Measurements from ENCODE around the gene N4BP2L2. TPM values are rescaled to one million over a fixed set of nuclear protein-coding genes. Genes with fewer than 3 reads are reported as not detected.

The N4BP2L2 gene
- total and polyA plus RNA-seq, 2 of the 8 experiments (the other 6 are each of a cell fraction or from before 2014, with no cell fraction given) = 14.6 to 67.6 TPM

DNA sequence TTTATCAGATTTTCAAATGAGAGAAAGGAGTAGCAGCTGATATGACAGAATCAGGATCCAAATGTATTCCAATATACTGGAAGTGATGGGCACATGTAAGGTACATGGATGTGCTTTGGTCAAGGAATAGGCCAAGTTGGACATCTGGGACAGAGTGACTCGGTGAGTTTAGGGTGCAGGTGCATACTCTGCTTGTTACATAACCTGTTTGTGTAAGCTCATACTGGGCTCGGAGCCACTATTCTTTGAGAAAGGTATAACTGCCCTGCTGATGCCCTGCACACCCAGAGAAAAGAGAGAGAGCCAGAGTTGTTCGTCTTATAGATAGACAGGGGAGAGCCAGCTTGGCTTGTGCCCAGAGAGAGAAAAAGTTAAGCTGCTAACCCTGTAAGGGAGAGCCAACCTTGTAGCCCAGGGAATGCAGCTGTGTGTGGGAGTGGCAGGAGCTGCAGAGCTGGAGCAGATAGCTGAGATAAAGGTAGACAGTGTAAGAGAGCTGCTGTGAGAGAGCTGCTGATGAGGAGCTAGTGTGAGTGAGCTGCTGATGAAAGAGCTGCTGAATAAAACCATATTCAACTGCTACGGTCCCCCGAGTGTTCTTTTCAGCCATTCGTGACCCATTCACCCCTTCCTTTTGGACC, 70.0 kb downstream of the N4BP2L2 start:
- no peaks in the 10 kb centered on the region for H3K79me2 ChIP-seq (ENCODE audit: control insufficient read depth in 1 of 2, insufficient read depth in 2 of 2, low read length in 2 of 2)
- H4K5ac ChIP-seq (ENCODE audit: insufficient read length, low read depth, low read length) = no peak overlapping the region
- H3K4me1 ChIP-seq (replicated peaks in 1 of 4; ENCODE audit: control insufficient read depth in 3 of 4, insufficient read depth in 4 of 4, low read length in 3 of 4) = no peaks in the 10 kb centered on the region
- H3K4ac ChIP-seq (replicated peaks; ENCODE audit: insufficient read length, low read depth, low read length) = no peak overlapping the region
- FAIRE-seq (no peak), DNase-seq (ENCODE audit: low read depth in 1 of 2, low spot score in 2 of 2) (no peak)
- H3K23ac ChIP-seq (ENCODE audit: insufficient read length) = no peak overlapping the region
- H3K4me2 ChIP-seq (ENCODE audit: insufficient read depth in 1 of 2, low read depth in 2 of 2, low read length in 2 of 2) = no peak overlapping the region
- H3K18ac ChIP-seq (ENCODE audit: extremely low read depth, low read length) = no peak overlapping the region
- no peak overlapping the region for H2AK5ac ChIP-seq (ENCODE audit: low read depth, low read length)
- no peak overlapping the region for H3K56ac ChIP-seq (replicated peaks; ENCODE audit: insufficient read length, low read depth, low read length)
- H2BK5ac ChIP-seq (ENCODE audit: low read depth, low read length) = no peak overlapping the region
- WGBS, 2 experiments (ENCODE audit: extremely low coverage in 1 of 2, insufficient coverage in 1 of 2, insufficient read length in 1 of 2, insufficient replicate concordance in 2 of 2, low coverage in 1 of 2, low lambda C conversion rate in 2 of 2, missing lambda C conversion rate in 1 of 2) = 73% methylated on average over 6 of the region's 6 CpGs; no CpG with 5 or more reads in 1 of the 2 experiments
- H2BK15ac ChIP-seq (ENCODE audit: low read length) = no peak overlapping the region
- H3K4me3 ChIP-seq (ENCODE audit: extremely low read depth in 1 of 4, insufficient read depth in 2 of 4, low read depth in 3 of 4, low read length in 4 of 4) = no peak overlapping the region
- H3K23me2 ChIP-seq (ENCODE audit: low read depth, low read length) = no peaks in the 10 kb centered on the region
- no peaks in the 10 kb centered on the region for H3K79me1 ChIP-seq (ENCODE audit: low read depth, low read length)
- no peak overlapping the region for H3K9ac ChIP-seq (replicated peaks in 1 of 4; ENCODE audit: extremely low read depth in 1 of 4, low read depth in 3 of 4, low read length in 3 of 4)
- ChIA-PET POLR2A (ENCODE audit: partially characterized antibody) (no interaction called here), CTCF (ENCODE audit: partially characterized antibody) (interaction anchor here (0.8 to 3.0 kb wide), 6 partner anchors 9 to 112 kb away, joined by 3 to 18 read pairs (median 4); no protein-coding TSS in a partner anchor)
- peaks cover 0 to 3% of the 10 kb centered on the region in 2 experiments for H4K20me1 ChIP-seq (replicated peaks in 1 of 2; ENCODE audit: control insufficient read depth in 1 of 2, insufficient read depth in 2 of 2, low read length in 2 of 2)
- H3K27me3 ChIP-seq (replicated peaks in 1 of 4; ENCODE audit: control insufficient read depth in 3 of 4, extremely low read depth in 1 of 4, insufficient read depth in 3 of 4, low read length in 3 of 4) = no peaks in the 10 kb centered on the region
- no peak overlapping the region for H4K91ac ChIP-seq (replicated peaks; ENCODE audit: insufficient read length, low read length)
- no peak overlapping the region for H2BK20ac ChIP-seq (ENCODE audit: low read length)
- no peak overlapping the region for H2AFZ ChIP-seq (ENCODE audit: low read length)
- no peak overlapping the region for H2BK120ac ChIP-seq (replicated peaks; ENCODE audit: low read depth, low read length)
- H4K8ac ChIP-seq (ENCODE audit: extremely low read depth, insufficient read depth, low read length) = no peak overlapping the region
- no peaks in the 10 kb centered on the region for H3K36me3 ChIP-seq (ENCODE audit: control insufficient read depth in 2 of 4, insufficient read depth in 4 of 4, low read length in 3 of 4)
- H2BK12ac ChIP-seq (ENCODE audit: low read depth, low read length) = no peak overlapping the region
- H3K27ac ChIP-seq (ENCODE audit: low read depth, low read length) = no peak overlapping the region
- no peak overlapping the region for H3K14ac ChIP-seq (ENCODE audit: insufficient read length)
- H3K9me3 ChIP-seq (ENCODE audit: insufficient read depth in 2 of 2, low read depth in 1 of 2, low read length in 1 of 2) = no peaks in the 10 kb centered on the region
- TF ChIP-seq TCF12 (IDR thresholded peaks at IDR 0.05; ENCODE audit: low read depth, low read length) (no peak), SIN3A (conservative IDR thresholded peaks at IDR 0.05 in 1 of 2, IDR thresholded peaks at IDR 0.05 in 1 of 2; ENCODE audit: low read depth in 1 of 2, low read length in 2 of 2) (no peak), KDM1A (IDR thresholded peaks at IDR 0.05; ENCODE audit: borderline replicate concordance, low read length) (no peak), CTBP2 (IDR thresholded peaks at IDR 0.05; ENCODE audit: borderline replicate concordance, insufficient read depth, insufficient read length, low read length) (no peak), EP300 (IDR thresholded peaks at IDR 0.05; ENCODE audit: borderline replicate concordance in 1 of 2, low read depth in 2 of 2, low read length in 2 of 2) (no peak), SRF (IDR thresholded peaks at IDR 0.05; ENCODE audit: low read depth, low read length) (no peak), PHF8 (conservative IDR thresholded peaks at IDR 0.05; ENCODE audit: low read depth, low read length) (no peak), CHD1 (IDR thresholded peaks at IDR 0.05; ENCODE audit: low read depth, low read length) (no peak), CEBPB (IDR thresholded peaks at IDR 0.05; ENCODE audit: low read depth, low read length) (no peak), RFX5 (IDR thresholded peaks at IDR 0.05; ENCODE audit: borderline replicate concordance, low read depth, low read length) (no peak)
- TF ChIP-seq, protein P1, sequence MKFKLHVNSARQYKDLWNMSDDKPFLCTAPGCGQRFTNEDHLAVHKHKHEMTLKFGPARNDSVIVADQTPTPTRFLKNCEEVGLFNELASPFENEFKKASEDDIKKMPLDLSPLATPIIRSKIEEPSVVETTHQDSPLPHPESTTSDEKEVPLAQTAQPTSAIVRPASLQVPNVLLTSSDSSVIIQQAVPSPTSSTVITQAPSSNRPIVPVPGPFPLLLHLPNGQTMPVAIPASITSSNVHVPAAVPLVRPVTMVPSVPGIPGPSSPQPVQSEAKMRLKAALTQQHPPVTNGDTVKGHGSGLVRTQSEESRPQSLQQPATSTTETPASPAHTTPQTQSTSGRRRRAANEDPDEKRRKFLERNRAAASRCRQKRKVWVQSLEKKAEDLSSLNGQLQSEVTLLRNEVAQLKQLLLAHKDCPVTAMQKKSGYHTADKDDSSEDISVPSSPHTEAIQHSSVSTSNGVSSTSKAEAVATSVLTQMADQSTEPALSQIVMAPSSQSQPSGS (IDR thresholded peaks at IDR 0.05; ENCODE audit: low read length) = no peak
